Transverse colon (tissue), 4 donors: Measurements from ENCODE around the gene MORN3. TPM values are rescaled to one million over a fixed set of nuclear protein-coding genes. Genes with fewer than 3 reads are reported as not detected.
A peak's percentile ranks its signal among the peaks of the same experiment; 100 is the strongest.
"Not testable (repeated sequence)": the region's sequence is repeated elsewhere in the genome, so short reads cannot be mapped to it uniquely, and the experiment has no call there.

Experiments
- DNase-seq: peaks from one replicate; pipeline ENCODE4 v3.0.0-alpha.2; 2019
- H3K27ac ChIP-seq, 4 donors: fragments of 200-600 bp; sonication (generic); 2 replicates each; pipeline ENCODE4 v1.5.1; 2016 to 2018; ENCODE audit warnings: inconsistent platforms in 4 of 4
- H3K27me3 ChIP-seq: fragments of 200-600 bp; sonication (generic); 2 replicates; pipeline ENCODE4 v1.5.1; 2017; ENCODE audit warnings: inconsistent platforms
- H3K36me3 ChIP-seq, 4 donors: fragments of 200-600 bp; sonication (generic); 2 replicates each; pipeline ENCODE4 v1.5.1; 2017 to 2019; ENCODE audit warnings: inconsistent platforms in 4 of 4
- H3K4me1 ChIP-seq, 4 donors: fragments of 200-600 bp; sonication (generic); 2 replicates each; pipeline ENCODE4 v1.5.1; 2017 to 2020; ENCODE audit warnings: inconsistent platforms in 4 of 4
- H3K4me3 ChIP-seq, 4 donors: fragments of 200-600 bp; sonication (generic); 1 replicate in 1 of 4; 2 replicates in 3 of 4; pipeline versions ENCODE4 v1.5.1 to v1.6.1; 2017 to 2019; ENCODE audit warnings: inconsistent platforms in 4 of 4
- H3K9me3 ChIP-seq, 2 donors: fragments of 200-600 bp; sonication (generic); 2 replicates each; pipeline ENCODE4 v1.5.1; 2017 to 2019; ENCODE audit warnings: inconsistent platforms in 2 of 2
- CTCF ChIP-seq, 5 experiments: fragments of 200-600 bp in 3 of 5; fragments of 450-650 bp in 2 of 5; sonication (generic) in 3 of 5; IDR thresholded peaks; 1 replicate in 2 of 5; 2 replicates in 3 of 5; pipeline ENCODE4 v1.5.1; 2016 to 2017; ENCODE audit warnings: antibody characterized with exemption in 5 of 5, inconsistent platforms in 3 of 5, mild to moderate bottlenecking in 2 of 5, moderate library complexity in 1 of 5
- EP300 ChIP-seq: sonication (generic); formaldehyde crosslinking; IDR thresholded peaks from one replicate; pipeline ENCODE4 v1.6.1; 2017; ENCODE audit warnings: antibody characterized with exemption, low read depth
- POLR2A ChIP-seq: fragments of 450-650 bp; IDR thresholded peaks from one replicate; pipeline ENCODE4 v1.6.1; 2016; ENCODE audit warnings: antibody characterized with exemption, mild to moderate bottlenecking, moderate library complexity
- POLR2AphosphoS5 ChIP-seq, 3 donors: sonication (generic); formaldehyde crosslinking; IDR thresholded peaks; one replicate each; pipeline ENCODE4 v1.6.1; 2016; ENCODE audit warnings: antibody characterized with exemption in 3 of 3
- WGBS, 2 donors: methylation state at CpG; one replicate each; pipeline ENCODE4 v1.1.5; 2018; ENCODE audit warnings: low coverage in 1 of 2; 5-methylcytosine and 5-hydroxymethylcytosine counted together
- in situ Hi-C, 4 donors: fragments of 200-750 bp; cut with MboI; loops; one replicate each; pipeline versions ENCODE4 v1.15.0 to v1.15.1; 2017; ENCODE audit warnings: low sequenced_read_pairs in 3 of 4, low pct_ligation_motif_present in 1 of 4, low pct_unique_long_range_greater_than_20kb in 1 of 4
- intact Hi-C: fragments of 100-400 bp; cut with DNase I; formaldehyde crosslinking; loops from one replicate; pipeline ENCODE4 v1.15.1; 2023; ENCODE audit warnings: low total_unique reads
- total RNA-seq, 4 donors: library from RNA; depleted of rRNA; stranded (reverse); fragments of >200 nt; gene quantifications; one replicate each; pipeline ENCODE4 v1.1.0, GENCODE V29; 2016

MORN3 gene
- total RNA-seq, 4 donors from 2014 or later, result 0.48 TPM; not detected in 3

- H3K9me3 ChIP-seq, result no peaks in the 10 kb centered on the region
- no peaks in the 10 kb centered on the region for H3K27me3 ChIP-seq
- 15 to 43% methylated on average over 5 to 9 of the region's 9 CpGs for WGBS, 2 donors
- DNase-seq, result no peak
- intact Hi-C loops, result loop anchor here (2.0 to 5.0 kb wide), 2 partner anchors 76 to 95 kb away; partner anchors contain the start of gene RHOF
- no peak overlapping the region for H3K27ac ChIP-seq
- TF ChIP-seq POLR2A, result no peak
- peak; percentile 54 to 87 (median 62) for TF ChIP-seq CTCF (IDR thresholded peaks at IDR 0.05)
- peaks cover 0 to 4% (median 2%) of the 10 kb centered on the region in 4 donors for H3K4me1 ChIP-seq
- H3K36me3 ChIP-seq, result no peaks in the 10 kb centered on the region
- in situ Hi-C loops, result loop anchor here in 3 of 4 donors (5.0 to 10.0 kb wide), 3 partner anchors 75 to 188 kb away; partner anchors contain the start of genes PSMD9 (in 2 of the 3) and RHOF (in 2 of the 3)
- no peak overlapping the region for H3K4me3 ChIP-seq
Observed at GRCh38 chr12:121697093-121697698, 27.7 kb upstream of the MORN3 start.

GRCh38 chr12:121693155-121693687 is 23.8 kb upstream of the MORN3 start:
- Histone ChIP-seq H3K4me3 (no peak overlapping the region), H3K4me1 (peaks cover 0 to 4% (median 2%) of the 10 kb centered on the region in 4 donors), H3K36me3 (no peaks in the 10 kb centered on the region), H3K27ac (no peak overlapping the region), H3K9me3 (no peaks in the 10 kb centered on the region), H3K27me3 (no peaks in the 10 kb centered on the region)
- no peak for DNase-seq
- 50 to 72% methylated on average over 1 to 7 of the region's 7 CpGs for WGBS, 2 donors
- in situ Hi-C loops (loop anchor here in 3 of 4 donors (5.0 to 10.0 kb wide), 3 partner anchors 99 to 192 kb away; partner anchors contain the start of genes RHOF (in 3 of the 3) and PSMD9 (in 2 of the 3)), intact Hi-C loops (no loop called here)
- no peak for TF ChIP-seq POLR2AphosphoS5 (IDR thresholded peaks at IDR 0.05)
- TF ChIP-seq EP300, result no peak
- no peak for TF ChIP-seq CTCF (IDR thresholded peaks at IDR 0.05)
- no peak for TF ChIP-seq POLR2A

DNA sequence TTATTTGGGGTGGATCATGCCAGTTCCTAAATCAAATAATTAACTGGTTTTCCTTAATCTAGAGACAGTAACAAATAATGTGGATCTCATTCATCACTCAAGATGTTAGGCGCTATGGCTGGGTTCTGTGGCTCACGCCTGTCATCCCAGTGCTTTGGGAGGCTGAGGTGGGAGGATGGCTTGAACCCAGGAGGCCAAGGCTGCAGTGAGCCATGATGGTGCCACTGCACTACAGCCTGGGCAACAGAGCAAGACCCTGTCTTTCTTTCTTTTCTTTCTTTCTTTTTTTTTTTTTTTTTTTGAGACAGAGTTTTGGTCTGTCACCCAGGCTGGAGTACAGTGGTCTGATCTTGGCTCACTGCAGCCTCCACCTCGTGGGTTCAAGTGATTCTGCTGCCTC is 23.3 kb upstream of the MORN3 start:
- 69 to 92% methylated on average over 2 to 3 of the region's 3 CpGs for WGBS, 2 donors
- H3K36me3 ChIP-seq, H3K4me1 ChIP-seq, H3K27me3 ChIP-seq, H3K27ac ChIP-seq, intact Hi-C loops, H3K9me3 ChIP-seq, H3K4me3 ChIP-seq, DNase-seq: not testable (repeated sequence)
- in situ Hi-C loops, result loop anchor here in 3 of 4 donors (5.0 to 10.0 kb wide), 3 partner anchors 100 to 192 kb away; partner anchors contain the start of genes RHOF (in 3 of the 3) and PSMD9 (in 2 of the 3)

- intact Hi-C loops (no loop called here), in situ Hi-C loops (loop anchor here in 1 of 4 donors (10.0 kb wide), 1 partner anchor 195 kb away; no protein-coding TSS in a partner anchor)
- WGBS, 2 donors, result 98 to 100% methylated on average over 2 of the region's 2 CpGs
Observed at GRCh38 chr12:121689430-121689829, 20.0 kb upstream of the MORN3 start.

More at GRCh38 chr12:121689430-121689829, 20.0 kb upstream of the MORN3 start:
- no peaks in the 10 kb centered on the region for H3K36me3 ChIP-seq
- TF ChIP-seq EP300, result no peak
- TF ChIP-seq POLR2A, result no peak
- TF ChIP-seq POLR2AphosphoS5 (IDR thresholded peaks at IDR 0.05), result no peak
- TF ChIP-seq CTCF (IDR thresholded peaks at IDR 0.05), result no peak
- no peak for DNase-seq
- no peak overlapping the region for H3K27ac ChIP-seq
- H3K27me3 ChIP-seq, result no peaks in the 10 kb centered on the region
- no peak overlapping the region for H3K4me3 ChIP-seq
- H3K9me3 ChIP-seq, result no peaks in the 10 kb centered on the region
- H3K4me1 ChIP-seq, result peaks cover 0 to 14% (median 8%) of the 10 kb centered on the region in 4 donors
